Fibroblast of lung (primary cell): ENCODE results near the gene DRC3.

Source experiments
- EZH2 ChIP-seq: IDR thresholded peaks from 2 replicates; pipeline ENCODE4 v1.5.1; 2012; ENCODE audit warnings: low read length, control low read depth, mild to moderate bottlenecking; ENCODE audit errors: missing control alignments
- TF ChIP-seq, protein P1 (sequence below), 2 donors: IDR thresholded peaks in 1 of 2; conservative IDR thresholded peaks in 1 of 2; 1 replicate in 1 of 2; 2 replicates in 1 of 2; pipeline ENCODE4 v1.5.1; 2011 to 2012; ENCODE audit warnings: low read length in 2 of 2, control low read depth in 1 of 2, inconsistent platforms in 1 of 2, low read depth in 1 of 2, mild to moderate bottlenecking in 1 of 2

DNA sequence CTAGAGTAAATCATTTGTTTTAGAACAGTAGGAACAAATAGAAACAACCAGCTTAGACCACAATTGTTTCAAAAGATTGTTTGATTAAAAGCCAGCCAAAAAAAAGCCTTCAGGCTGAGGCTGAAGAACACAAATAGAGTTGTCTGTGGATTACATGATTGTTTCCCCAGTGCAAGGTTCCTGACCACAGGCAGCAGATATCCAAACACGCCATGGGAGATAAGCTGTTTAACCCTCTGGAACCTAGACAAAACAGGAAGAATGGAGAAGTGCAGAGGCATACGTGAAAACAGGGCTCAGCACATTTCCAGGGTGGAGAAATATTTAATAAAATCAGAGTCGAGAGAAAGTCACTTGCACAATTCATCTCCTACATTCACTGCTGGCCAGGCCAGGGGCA lies 45.3 kb downstream of the DRC3 start:
- TF ChIP-seq, protein P1, sequence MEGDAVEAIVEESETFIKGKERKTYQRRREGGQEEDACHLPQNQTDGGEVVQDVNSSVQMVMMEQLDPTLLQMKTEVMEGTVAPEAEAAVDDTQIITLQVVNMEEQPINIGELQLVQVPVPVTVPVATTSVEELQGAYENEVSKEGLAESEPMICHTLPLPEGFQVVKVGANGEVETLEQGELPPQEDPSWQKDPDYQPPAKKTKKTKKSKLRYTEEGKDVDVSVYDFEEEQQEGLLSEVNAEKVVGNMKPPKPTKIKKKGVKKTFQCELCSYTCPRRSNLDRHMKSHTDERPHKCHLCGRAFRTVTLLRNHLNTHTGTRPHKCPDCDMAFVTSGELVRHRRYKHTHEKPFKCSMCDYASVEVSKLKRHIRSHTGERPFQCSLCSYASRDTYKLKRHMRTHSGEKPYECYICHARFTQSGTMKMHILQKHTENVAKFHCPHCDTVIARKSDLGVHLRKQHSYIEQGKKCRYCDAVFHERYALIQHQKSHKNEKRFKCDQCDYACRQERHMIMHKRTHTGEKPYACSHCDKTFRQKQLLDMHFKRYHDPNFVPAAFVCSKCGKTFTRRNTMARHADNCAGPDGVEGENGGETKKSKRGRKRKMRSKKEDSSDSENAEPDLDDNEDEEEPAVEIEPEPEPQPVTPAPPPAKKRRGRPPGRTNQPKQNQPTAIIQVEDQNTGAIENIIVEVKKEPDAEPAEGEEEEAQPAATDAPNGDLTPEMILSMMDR (conservative IDR thresholded peaks at IDR 0.05 in 1 of 2, IDR thresholded peaks at IDR 0.05 in 1 of 2; ENCODE audit: low read depth in 1 of 2, low read length in 2 of 2): no peak
- no peak for TF ChIP-seq EZH2
